OCI-LY1 (cell line): ENCODE data around the gene RHBDL1.
A peak's percentile ranks its signal among the peaks of the same experiment; 100 is the strongest.

Experiments used
- H2AFZ ChIP-seq: fragments of 200-600 bp; sonication (generic), shearing (Covaris generic); 2 replicates; pipeline ENCODE4 v1.6.0; 2014; ENCODE audit warnings: antibody characterized with exemption, mild to moderate bottlenecking, low read length
- H3F3A ChIP-seq: fragments of 200-600 bp; sonication (generic), shearing (Covaris generic); 2 replicates; pipeline ENCODE4 v1.6.0; 2014; ENCODE audit warnings: mild to moderate bottlenecking, antibody characterized with exemption, low read length, moderate library complexity; ENCODE audit not compliant: insufficient read depth
- H3K27ac ChIP-seq: fragments of 200-600 bp; sonication (generic); 2 replicates; pipeline ENCODE4 v1.5.1; 2014; ENCODE audit warnings: low read length, mixed run types, mild to moderate bottlenecking, low read depth; ENCODE audit not compliant: poor library complexity, severe bottlenecking
- H3K27me3 ChIP-seq: fragments of 200-600 bp; sonication (generic); 2 replicates; pipeline ENCODE4 v1.6.0; 2014; ENCODE audit warnings: antibody characterized with exemption, mild to moderate bottlenecking, low read length, moderate library complexity; ENCODE audit not compliant: insufficient read depth
- H3K36me3 ChIP-seq: fragments of 200-600 bp; sonication (generic); 2 replicates; pipeline ENCODE4 v1.6.1; 2014; ENCODE audit warnings: mild to moderate bottlenecking, antibody characterized with exemption, low read length, moderate library complexity, mixed read lengths; ENCODE audit not compliant: insufficient read depth
- H3K4me1 ChIP-seq: fragments of 200-600 bp; sonication (generic); 2 replicates; pipeline ENCODE4 v1.5.1; 2014; ENCODE audit warnings: mild to moderate bottlenecking, low read length, moderate library complexity; ENCODE audit not compliant: insufficient read depth, severe bottlenecking
- H3K4me2 ChIP-seq: fragments of 200-600 bp; sonication (generic), shearing (Covaris generic); 2 replicates; pipeline ENCODE4 v1.6.1; 2014; ENCODE audit warnings: low read length
- H3K4me3 ChIP-seq: fragments of 200-600 bp; sonication (generic); 2 replicates; pipeline ENCODE4 v1.5.1; 2014; ENCODE audit warnings: low read length, low read depth, mild to moderate bottlenecking, mixed read lengths; ENCODE audit not compliant: poor library complexity, severe bottlenecking
- H3K79me2 ChIP-seq: fragments of 200-600 bp; shearing (Covaris generic); 2 replicates; pipeline ENCODE4 v1.6.1; 2016; ENCODE audit warnings: mixed run types, low read length, mixed read lengths; ENCODE audit not compliant: insufficient read depth
- H3K9ac ChIP-seq: fragments of 200-600 bp; sonication (generic), shearing (Covaris generic); 2 replicates; pipeline ENCODE4 v1.6.1; 2014; ENCODE audit warnings: mild to moderate bottlenecking, low read length, mixed read lengths
- H3K9me2 ChIP-seq: fragments of 200-600 bp; sonication (generic), shearing (Covaris generic); 2 replicates; pipeline ENCODE4 v1.6.1; 2014; ENCODE audit warnings: low read depth, mild to moderate bottlenecking, low read length, mixed read lengths
- H3K9me3 ChIP-seq: fragments of 200-600 bp; shearing (Covaris generic); 2 replicates; pipeline ENCODE4 v1.6.1; 2014; ENCODE audit warnings: low read length, mixed read lengths
- H4K20me1 ChIP-seq: fragments of 200-600 bp; sonication (generic), shearing (Covaris generic); 2 replicates; pipeline ENCODE4 v1.6.0; 2016; ENCODE audit warnings: mild to moderate bottlenecking, low read length; ENCODE audit not compliant: insufficient read depth
- CTCF ChIP-seq: fragments of 200-600 bp; sonication (generic), shearing (Covaris generic); IDR thresholded peaks from 2 replicates; pipeline ENCODE4 v1.5.1; 2017; ENCODE audit warnings: mild to moderate bottlenecking, antibody characterized with exemption, low read length, moderate library complexity, mixed read lengths
- EZH2 ChIP-seq: fragments of 200-600 bp; sonication (generic), shearing (Covaris generic); IDR thresholded peaks from 2 replicates; pipeline ENCODE4 v1.8.0; 2017; ENCODE audit warnings: borderline replicate concordance, mixed run types, mild to moderate bottlenecking, antibody characterized with exemption, low read length, moderate library complexity, mixed read lengths

RHBDL1 gene

GRCh38 chr16:680625-680945 lies 5.1 kb downstream of the RHBDL1 start:
- H3K79me2 ChIP-seq, result 0 out of 2 replicates have a peak, but pooled peaks cover 8% of the 10 kb centered on the region
- H3K4me3 ChIP-seq, result peak overlapping the region; percentile 86
- H3K9me3 ChIP-seq, result no peaks in the 10 kb centered on the region
- H3K27me3 ChIP-seq, result no peaks in the 10 kb centered on the region
- no peak for TF ChIP-seq EZH2
- no peak for TF ChIP-seq CTCF
- peak overlapping the region; percentile 98 for H3K4me2 ChIP-seq
- H3K27ac ChIP-seq, result peak overlapping the region; percentile 55
- H2AFZ ChIP-seq, result no peak overlapping the region
- H3K36me3 ChIP-seq, result peaks cover 26% of the 10 kb centered on the region
- H3K9ac ChIP-seq, result peak overlapping the region; percentile 86
- H3K9me2 ChIP-seq, result no peaks in the 10 kb centered on the region
- no peaks in the 10 kb centered on the region for H4K20me1 ChIP-seq
- peaks cover 56% of the 10 kb centered on the region for H3K4me1 ChIP-seq
- no peaks in the 10 kb centered on the region for H3F3A ChIP-seq

- TF ChIP-seq EZH2 (no peak), CTCF (peak; percentile 26; the same call in 1 of the 2 replicates)
- Histone ChIP-seq H3F3A (no peaks in the 10 kb centered on the region), H3K36me3 (peaks cover 29% of the 10 kb centered on the region), H4K20me1 (no peaks in the 10 kb centered on the region), H2AFZ (no peak overlapping the region), H3K27ac (peak overlapping the region; percentile 55), H3K4me2 (peak overlapping the region; percentile 98), H3K27me3 (no peaks in the 10 kb centered on the region), H3K9me3 (no peaks in the 10 kb centered on the region), H3K9ac (peak overlapping the region; percentile 86), H3K79me2 (0 out of 2 replicates have a peak, but pooled peaks cover 8% of the 10 kb centered on the region), H3K4me3 (peak overlapping the region; percentile 86), H3K4me1 (peaks cover 56% of the 10 kb centered on the region), H3K9me2 (no peaks in the 10 kb centered on the region)
Measured at GRCh38 chr16:680967-681745, 5.7 kb downstream of the RHBDL1 start.

- H3K36me3 ChIP-seq, result peaks cover 36% of the 10 kb centered on the region
- no peak overlapping the region for H3K27ac ChIP-seq
- peaks cover 52% of the 10 kb centered on the region for H3K4me1 ChIP-seq
- peak overlapping the region; percentile 86; the same call in 1 of the 2 replicates for H3K9ac ChIP-seq
- H3K9me2 ChIP-seq, result no peaks in the 10 kb centered on the region
- H3K27me3 ChIP-seq, result no peaks in the 10 kb centered on the region
- TF ChIP-seq EZH2 (no peak), CTCF (no peak)
- no peak overlapping the region for H2AFZ ChIP-seq
- H4K20me1 ChIP-seq, result no peaks in the 10 kb centered on the region
- no peaks in the 10 kb centered on the region for H3F3A ChIP-seq
- 0 out of 2 replicates have a peak, but pooled peaks cover 8% of the 10 kb centered on the region for H3K79me2 ChIP-seq
- no peaks in the 10 kb centered on the region for H3K9me3 ChIP-seq
- peak overlapping the region; percentile 86 for H3K4me3 ChIP-seq
- H3K4me2 ChIP-seq, result peak overlapping the region; percentile 98
Measured at GRCh38 chr16:681746-682427, 6.4 kb downstream of the RHBDL1 start.
